ENCODE data around the gene TBRG1.
"Not testable (repeated sequence)": the region's sequence is repeated elsewhere in the genome, so short reads cannot be mapped to it uniquely, and the experiment has no call there.

TBRG1 gene, protein sequence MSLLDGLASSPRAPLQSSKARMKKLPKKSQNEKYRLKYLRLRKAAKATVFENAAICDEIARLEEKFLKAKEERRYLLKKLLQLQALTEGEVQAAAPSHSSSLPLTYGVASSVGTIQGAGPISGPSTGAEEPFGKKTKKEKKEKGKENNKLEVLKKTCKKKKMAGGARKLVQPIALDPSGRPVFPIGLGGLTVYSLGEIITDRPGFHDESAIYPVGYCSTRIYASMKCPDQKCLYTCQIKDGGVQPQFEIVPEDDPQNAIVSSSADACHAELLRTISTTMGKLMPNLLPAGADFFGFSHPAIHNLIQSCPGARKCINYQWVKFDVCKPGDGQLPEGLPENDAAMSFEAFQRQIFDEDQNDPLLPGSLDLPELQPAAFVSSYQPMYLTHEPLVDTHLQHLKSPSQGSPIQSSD

DNA sequence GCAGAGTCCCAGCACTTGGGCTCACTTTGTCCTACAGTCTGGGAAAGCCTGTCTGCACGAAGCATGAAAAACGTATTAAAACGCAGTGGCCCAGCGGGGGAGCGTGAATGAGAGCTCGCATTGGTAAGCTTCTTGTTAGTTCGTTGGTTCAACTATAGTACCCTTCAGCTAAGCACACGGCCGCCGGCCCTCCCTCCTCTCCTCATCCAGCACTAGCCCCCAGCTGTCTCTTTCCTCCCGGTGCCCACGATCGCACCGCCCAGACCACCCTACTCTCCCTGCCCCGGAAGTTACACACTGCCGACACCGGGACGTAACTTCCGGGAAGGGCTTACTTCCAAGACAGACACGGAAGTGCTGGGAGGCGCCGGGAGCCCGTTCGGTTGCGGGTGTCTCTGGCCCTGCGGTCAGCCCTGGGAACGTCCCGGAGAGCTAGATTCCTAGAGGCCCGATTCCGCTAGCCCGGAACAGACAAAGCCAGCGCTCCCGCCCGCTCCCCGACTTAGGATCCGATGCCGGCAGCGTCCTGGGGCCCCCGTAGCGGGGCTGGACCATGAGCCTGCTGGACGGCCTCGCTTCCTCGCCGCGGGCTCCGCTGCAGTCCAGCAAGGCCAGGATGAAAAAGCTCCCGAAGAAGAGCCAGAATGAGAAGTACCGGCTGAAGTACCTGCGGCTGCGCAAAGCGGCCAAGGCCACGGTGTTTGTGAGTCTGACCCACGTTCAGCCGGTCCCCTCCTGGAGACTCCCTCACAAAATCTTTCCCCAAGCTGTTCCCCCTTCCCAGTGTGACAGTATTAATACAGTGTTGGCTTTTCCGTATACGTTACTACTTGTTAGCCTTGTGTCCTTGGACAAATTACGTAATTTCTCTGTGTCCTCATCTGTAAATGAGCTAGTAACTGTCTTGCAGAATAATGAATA, at the start of gene TBRG1:
Gene TBRG1, plus strand, starts transcription at position 334 of the 921 bp plus-strand sequence. Its CDS starts 220 bp downstream, at position 554.
- FAIRE-seq = no peak

DNA sequence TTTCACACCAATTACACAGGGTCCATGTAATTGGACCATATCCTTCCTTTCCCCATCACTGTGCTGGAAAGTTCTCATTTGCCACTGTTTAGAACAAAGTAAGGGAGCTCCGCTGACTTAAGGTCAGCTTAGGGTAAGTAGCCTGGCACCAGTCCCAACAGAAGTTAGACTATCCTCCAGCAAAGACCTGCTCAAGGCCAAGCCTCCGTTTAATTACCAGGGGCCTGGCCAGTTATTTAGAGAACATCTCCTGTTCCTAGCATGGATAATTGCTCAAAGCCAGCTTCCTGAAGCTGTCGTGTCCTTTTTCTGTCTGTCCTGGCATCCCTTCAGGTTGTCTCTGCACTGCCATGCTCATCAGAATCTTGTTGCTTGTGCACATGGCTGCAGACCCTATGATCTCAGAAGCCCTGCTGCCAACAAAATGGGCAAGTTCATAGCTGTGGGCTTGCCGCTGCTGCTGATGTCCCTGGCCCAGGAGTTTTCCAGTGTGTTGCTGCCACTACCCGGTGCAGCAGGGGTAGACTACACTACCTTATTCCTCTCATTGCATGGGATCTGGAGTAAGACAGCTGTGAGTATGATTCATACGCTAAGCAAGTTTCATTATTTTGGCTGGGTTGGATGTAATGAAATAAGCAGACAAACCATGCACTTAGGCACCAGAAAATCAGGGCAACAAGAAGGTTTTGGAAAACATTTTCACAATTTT, 44.8 kb upstream of the TBRG1 start:
- no peak for FAIRE-seq

- no peak for FAIRE-seq
Observed at GRCh38 chr11:124578761-124579160, 43.9 kb upstream of the TBRG1 start.

DNA sequence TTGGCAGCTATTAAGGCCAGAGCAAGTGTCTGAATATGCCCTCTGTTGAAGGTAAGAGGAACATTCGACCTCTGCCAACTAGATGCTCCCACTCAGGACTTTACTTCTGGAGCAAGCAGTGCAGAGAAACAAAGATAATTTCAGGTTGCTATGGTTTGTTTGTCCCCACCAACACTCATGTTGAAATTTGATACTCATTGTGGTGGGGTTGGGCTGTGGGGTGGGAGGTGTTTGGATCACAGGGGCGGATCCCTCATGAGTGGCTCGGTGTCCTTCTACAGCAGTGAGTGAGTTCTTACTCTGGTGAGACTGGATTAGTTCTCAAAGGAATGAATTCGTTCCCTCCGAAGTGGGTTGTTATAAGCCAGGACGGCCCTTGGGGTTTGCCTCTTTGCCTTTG, 40.8 kb upstream of the TBRG1 start:
- no peak for FAIRE-seq

DNA sequence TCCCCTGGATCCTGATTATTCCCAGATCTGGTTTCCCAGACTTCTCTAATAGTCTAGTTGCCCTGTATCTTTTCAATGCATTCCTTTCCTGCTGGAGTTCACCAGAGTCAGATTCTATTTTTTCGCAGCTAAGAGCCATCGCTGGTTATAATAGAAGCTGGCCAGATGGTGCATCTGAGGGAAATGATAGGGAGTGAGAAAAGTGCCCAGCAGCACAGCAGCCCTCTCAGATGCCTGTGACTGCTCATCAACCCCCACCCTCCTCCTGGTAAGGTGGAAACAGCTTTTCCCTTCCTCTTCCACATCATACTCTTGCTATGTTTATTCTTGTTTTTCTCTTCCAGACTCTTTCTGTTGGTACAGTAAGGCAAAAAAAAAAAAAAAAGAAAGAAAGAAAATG, 40.1 kb upstream of the TBRG1 start:
- FAIRE-seq = no peak

GRCh38 chr11:124583781-124584180, 38.9 kb upstream of the TBRG1 start:
- FAIRE-seq = no peak

GRCh38 chr11:124584681-124585372, 37.8 kb upstream of the TBRG1 start:
- FAIRE-seq = no peak

GRCh38 chr11:124586238-124586860, 36.3 kb upstream of the TBRG1 start:
- peak; percentile 75 for FAIRE-seq

DNA sequence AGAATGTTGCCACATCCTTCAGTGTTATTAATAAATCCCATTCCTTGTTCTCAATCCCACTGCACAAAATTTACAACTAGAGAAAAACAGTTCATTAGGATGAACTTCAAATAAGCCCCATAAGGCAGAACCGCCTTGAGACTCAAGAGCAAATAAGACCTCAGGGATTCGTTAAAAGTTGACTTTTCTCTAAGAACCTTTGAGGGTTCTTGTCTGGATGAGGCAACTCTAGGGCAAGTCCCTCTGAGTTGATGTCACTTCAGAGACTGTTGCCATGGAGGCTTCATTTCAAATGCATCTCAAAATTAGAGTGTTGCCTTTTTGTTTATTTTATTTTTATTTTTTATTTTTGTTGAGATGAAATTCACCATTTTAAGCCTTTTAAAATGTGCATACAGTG, 31.2 kb upstream of the TBRG1 start:
- FAIRE-seq = no peak

GRCh38 chr11:124592627-124593026, 30.0 kb upstream of the TBRG1 start:
- no peak for FAIRE-seq

GRCh38 chr11:124595302-124595701, 27.4 kb upstream of the TBRG1 start:
- FAIRE-seq = no peak

GRCh38 chr11:124597626-124598025, 25.0 kb upstream of the TBRG1 start:
- FAIRE-seq = no peak

GRCh38 chr11:124600621-124601320, 21.9 kb upstream of the TBRG1 start:
- no peak for FAIRE-seq

DNA sequence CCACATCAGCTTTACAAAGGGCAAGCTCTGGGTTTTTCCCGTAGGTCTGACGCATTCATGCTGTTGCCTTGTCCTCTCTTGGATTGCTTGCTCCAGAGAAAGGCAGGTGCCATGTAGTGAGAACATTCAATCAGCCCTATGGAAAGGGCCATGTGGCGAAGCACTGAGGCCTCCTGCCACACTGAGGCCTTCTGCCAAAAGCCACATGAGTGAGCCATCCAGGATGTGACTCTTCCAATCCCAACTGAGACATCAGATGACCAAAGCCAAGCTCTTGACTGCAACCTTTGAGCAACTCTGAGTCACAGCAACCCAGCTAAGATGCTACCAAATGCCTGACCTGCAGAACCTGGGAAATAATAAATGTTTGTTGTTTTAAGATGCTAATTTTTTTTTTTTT, 20.5 kb upstream of the TBRG1 start:
- FAIRE-seq = no peak

GRCh38 chr11:124602723-124603122, 19.9 kb upstream of the TBRG1 start:
- FAIRE-seq = not testable (repeated sequence)

DNA sequence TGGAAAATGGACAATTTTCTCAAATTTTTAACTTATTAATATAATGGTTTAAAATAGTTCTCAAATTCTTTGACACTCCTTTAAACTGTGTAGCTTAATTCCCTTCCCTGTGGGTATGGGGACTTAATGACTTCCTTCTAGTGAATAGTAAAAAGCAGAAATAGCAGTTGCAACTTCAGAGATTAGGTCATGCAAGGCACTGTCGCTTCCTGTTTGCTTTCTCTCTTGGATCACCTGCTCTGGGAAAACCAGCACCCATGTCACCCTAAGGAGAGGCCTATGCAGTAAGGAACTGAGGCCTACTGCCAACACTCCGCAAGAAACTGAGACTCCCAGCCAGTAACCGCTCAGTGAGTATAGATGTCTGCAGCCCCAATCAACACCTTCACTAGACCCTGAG, 16.9 kb upstream of the TBRG1 start:
- FAIRE-seq = no peak

- no peak for FAIRE-seq
Observed at GRCh38 chr11:124608147-124608546, 14.5 kb upstream of the TBRG1 start.

DNA sequence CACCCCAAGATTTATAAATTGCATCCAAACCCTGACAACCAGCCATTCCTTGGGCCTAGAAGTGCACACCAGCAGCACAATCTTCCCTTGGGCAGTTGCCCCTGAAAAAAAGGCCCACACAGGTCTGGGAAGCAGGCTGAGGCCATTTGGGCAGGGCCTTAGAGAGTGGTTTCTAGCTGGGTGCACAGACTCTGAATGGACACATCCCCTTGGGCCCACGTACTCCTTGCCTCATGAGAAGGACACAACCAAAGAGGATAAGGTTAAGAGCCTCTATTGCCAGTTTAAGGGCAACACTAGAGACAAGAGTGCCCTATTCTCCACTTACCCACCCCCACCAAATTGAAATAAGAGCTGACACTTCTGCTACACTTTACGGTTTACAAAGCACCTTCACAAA, 12.4 kb upstream of the TBRG1 start:
- FAIRE-seq = no peak

DNA sequence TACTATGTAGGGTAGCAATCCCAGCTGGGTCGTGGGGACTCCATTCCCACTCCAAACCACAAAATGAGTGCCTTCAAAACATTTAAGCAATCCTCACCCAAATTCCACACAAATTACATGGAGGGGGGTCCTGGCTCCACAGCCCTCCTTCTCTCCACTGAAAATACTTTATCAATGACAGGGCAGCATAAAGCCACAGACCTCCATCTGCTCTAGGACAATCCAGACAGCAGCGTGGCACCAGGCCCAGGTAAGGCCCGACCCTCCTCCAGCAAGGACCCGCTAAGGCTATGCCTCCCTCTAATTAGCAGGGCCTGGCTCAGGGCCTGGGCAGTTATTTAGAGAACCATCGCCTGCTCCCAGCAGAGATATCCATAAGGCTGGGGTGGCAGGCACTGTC, 11.6 kb upstream of the TBRG1 start, which contains the start of gene PANX3:
Gene PANX3, plus strand, starts transcription at position 365 of the 400 bp plus-strand sequence. CDS start 129 bp downstream, outside the sequence.
- no peak for FAIRE-seq

GRCh38 chr11:124612045-124612444, 10.6 kb upstream of the TBRG1 start:
- no peak for FAIRE-seq

GRCh38 chr11:124612567-124613246, 10.0 kb upstream of the TBRG1 start:
- no peak for FAIRE-seq
